ENCODE data around the gene CCDC6.

DNA sequence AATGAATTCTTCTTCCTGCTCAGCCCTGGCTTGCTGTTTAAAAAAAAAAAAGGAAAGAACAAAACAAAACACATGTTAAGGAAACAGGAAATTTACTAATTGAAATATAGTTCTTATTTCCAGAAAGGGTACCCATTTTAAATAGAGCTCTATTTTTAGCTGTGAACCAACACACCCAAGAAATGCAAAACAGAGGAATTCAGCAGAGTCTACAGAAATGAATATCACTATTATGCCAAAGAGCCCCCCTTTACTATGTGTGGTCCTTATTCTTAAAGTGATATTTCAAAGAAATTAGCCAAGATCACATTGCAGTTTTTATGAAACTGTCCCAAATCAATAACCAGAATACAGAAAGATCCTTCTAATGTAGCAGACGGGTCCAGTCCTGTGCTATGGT, 53.7 kb downstream of the CCDC6 start:
- TF ChIP-seq, protein P1, sequence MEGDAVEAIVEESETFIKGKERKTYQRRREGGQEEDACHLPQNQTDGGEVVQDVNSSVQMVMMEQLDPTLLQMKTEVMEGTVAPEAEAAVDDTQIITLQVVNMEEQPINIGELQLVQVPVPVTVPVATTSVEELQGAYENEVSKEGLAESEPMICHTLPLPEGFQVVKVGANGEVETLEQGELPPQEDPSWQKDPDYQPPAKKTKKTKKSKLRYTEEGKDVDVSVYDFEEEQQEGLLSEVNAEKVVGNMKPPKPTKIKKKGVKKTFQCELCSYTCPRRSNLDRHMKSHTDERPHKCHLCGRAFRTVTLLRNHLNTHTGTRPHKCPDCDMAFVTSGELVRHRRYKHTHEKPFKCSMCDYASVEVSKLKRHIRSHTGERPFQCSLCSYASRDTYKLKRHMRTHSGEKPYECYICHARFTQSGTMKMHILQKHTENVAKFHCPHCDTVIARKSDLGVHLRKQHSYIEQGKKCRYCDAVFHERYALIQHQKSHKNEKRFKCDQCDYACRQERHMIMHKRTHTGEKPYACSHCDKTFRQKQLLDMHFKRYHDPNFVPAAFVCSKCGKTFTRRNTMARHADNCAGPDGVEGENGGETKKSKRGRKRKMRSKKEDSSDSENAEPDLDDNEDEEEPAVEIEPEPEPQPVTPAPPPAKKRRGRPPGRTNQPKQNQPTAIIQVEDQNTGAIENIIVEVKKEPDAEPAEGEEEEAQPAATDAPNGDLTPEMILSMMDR (optimal IDR thresholded peaks at IDR 0.05 in 1 of 3, IDR thresholded peaks at IDR 0.05 in 1 of 3, conservative IDR thresholded peaks at IDR 0.05 in 1 of 3; ENCODE audit: extremely low read depth in 1 of 3, insufficient read depth in 2 of 3, low read length in 3 of 3): no peak
- TF ChIP-seq EZH2 (IDR thresholded peaks at IDR 0.05; ENCODE audit: low read length): no peak

Data from keratinocyte (primary cell).